H9 (cell line): ENCODE measurements around the gene SCAP. TPM values are rescaled to one million over a fixed set of nuclear protein-coding genes. Genes with fewer than 3 reads are reported as not detected.
A peak's percentile ranks its signal among the peaks of the same experiment; 100 is the strongest.

Source experiments
- DNase-seq: peaks from one replicate; pipeline ENCODE4 v3.0.0-alpha.2; 2017
- H2AFZ ChIP-seq: one replicate; pipeline ENCODE4 v1.6.1; 2013; ENCODE audit warnings: mild to moderate bottlenecking, low read length, control low read depth, moderate library complexity
- H2AK5ac ChIP-seq: 2 replicates; pipeline ENCODE4 v1.6.1; 2013; ENCODE audit warnings: low read length, control low read depth, mixed read lengths; ENCODE audit not compliant: insufficient read length
- H2BK120ac ChIP-seq: one replicate; pipeline ENCODE4 v1.6.1; 2013; ENCODE audit warnings: low read depth, mild to moderate bottlenecking, low read length, control low read depth, inconsistent platforms; ENCODE audit not compliant: poor library complexity, severe bottlenecking
- H2BK12ac ChIP-seq: 2 replicates; pipeline ENCODE4 v1.6.1; 2013; ENCODE audit warnings: low read length, control low read depth, mixed read lengths, low read depth; ENCODE audit not compliant: insufficient read length
- H2BK15ac ChIP-seq: 2 replicates; pipeline ENCODE4 v1.6.1; 2013; ENCODE audit warnings: low read depth, low read length, control low read depth
- H2BK20ac ChIP-seq: one replicate; pipeline ENCODE4 v1.6.1; 2013; ENCODE audit warnings: low read depth, mild to moderate bottlenecking, low read length, control low read depth, inconsistent platforms; ENCODE audit not compliant: poor library complexity, severe bottlenecking
- H2BK5ac ChIP-seq: 2 replicates; pipeline ENCODE4 v1.6.1; 2013; ENCODE audit warnings: low read length, control low read depth, mixed read lengths; ENCODE audit not compliant: insufficient read length
- H3K14ac ChIP-seq: 2 replicates; pipeline ENCODE4 v1.6.1; 2013; ENCODE audit warnings: low read length, control low read depth; ENCODE audit not compliant: insufficient read depth
- H3K18ac ChIP-seq: 2 replicates; pipeline ENCODE4 v1.6.1; 2013; ENCODE audit warnings: low read depth, mild to moderate bottlenecking, mixed read lengths, low read length, control low read depth; ENCODE audit not compliant: insufficient read length
- H3K23ac ChIP-seq: 2 replicates; pipeline ENCODE4 v1.6.1; 2013; ENCODE audit warnings: low read length, control low read depth, mixed read lengths, low read depth; ENCODE audit not compliant: insufficient read length
- H3K23me2 ChIP-seq: 2 replicates; pipeline ENCODE4 v1.6.1; 2013; ENCODE audit warnings: low read depth, mild to moderate bottlenecking, mixed read lengths, low read length, control low read depth; ENCODE audit not compliant: insufficient read length, poor library complexity, severe bottlenecking
- H3K27ac ChIP-seq: 2 replicates; pipeline ENCODE4 v1.5.1; 2013; ENCODE audit warnings: low read length, control low read depth, mixed read lengths, low read depth; ENCODE audit not compliant: insufficient read length
- H3K27me3 ChIP-seq: 2 replicates; pipeline ENCODE4 v1.6.1; 2013; ENCODE audit warnings: low read length, control low read depth, inconsistent platforms; ENCODE audit not compliant: insufficient read depth
- H3K4ac ChIP-seq: 2 replicates; pipeline ENCODE4 v1.6.1; 2013; ENCODE audit warnings: low read depth, mild to moderate bottlenecking, control low read depth, inconsistent platforms, low read length, moderate library complexity
- H3K4me1 ChIP-seq: 2 replicates; pipeline ENCODE4 v1.6.1; 2013; ENCODE audit warnings: low read length, control low read depth, inconsistent platforms; ENCODE audit not compliant: insufficient read depth
- H3K4me2 ChIP-seq: 2 replicates; pipeline ENCODE4 v1.6.1; 2013; ENCODE audit warnings: low read length, control low read depth, mixed read lengths; ENCODE audit not compliant: insufficient read length, insufficient read depth
- H3K56ac ChIP-seq: 2 replicates; pipeline ENCODE4 v1.6.1; 2013; ENCODE audit warnings: low read depth, mild to moderate bottlenecking, mixed read lengths, low read length, control low read depth; ENCODE audit not compliant: insufficient read length
- H3K79me1 ChIP-seq: 2 replicates; pipeline ENCODE4 v1.6.1; 2013; ENCODE audit warnings: low read depth, mild to moderate bottlenecking, moderate library complexity, low read length, control low read depth, inconsistent platforms; ENCODE audit not compliant: insufficient read depth, poor library complexity, severe bottlenecking
- H3K79me2 ChIP-seq: 2 replicates; pipeline ENCODE4 v1.6.1; 2013; ENCODE audit warnings: low read length, control low read depth, inconsistent platforms; ENCODE audit not compliant: insufficient read depth
- H3K9ac ChIP-seq: 2 replicates; pipeline ENCODE4 v1.6.1; 2013; ENCODE audit warnings: low read length, control low read depth, mixed read lengths; ENCODE audit not compliant: insufficient read length; ENCODE audit errors: extremely low read depth
- H3K9me3 ChIP-seq: one replicate; pipeline ENCODE4 v1.6.1; 2013; ENCODE audit warnings: low read depth, low read length, inconsistent platforms; ENCODE audit not compliant: control insufficient read depth
- H3T11ph ChIP-seq: one replicate; pipeline ENCODE4 v1.6.1; 2013; ENCODE audit warnings: mild to moderate bottlenecking, low read length, control low read depth, inconsistent platforms
- H4K20me1 ChIP-seq: one replicate; pipeline ENCODE4 v1.6.1; 2013; ENCODE audit not compliant: control insufficient read depth, insufficient read length, insufficient read depth
- H4K5ac ChIP-seq: 2 replicates; pipeline ENCODE4 v1.6.1; 2013; ENCODE audit warnings: low read depth, mild to moderate bottlenecking, mixed read lengths, low read length, control low read depth; ENCODE audit not compliant: insufficient read length
- H4K8ac ChIP-seq: replicated peaks from 2 replicates; pipeline ENCODE4 v1.6.1; 2013; ENCODE audit warnings: low read length, control low read depth, mixed read lengths, low read depth; ENCODE audit not compliant: insufficient read length
- H4K91ac ChIP-seq: 2 replicates; pipeline ENCODE4 v1.6.1; 2013; ENCODE audit warnings: low read depth, mild to moderate bottlenecking, moderate library complexity, mixed read lengths, low read length, control low read depth; ENCODE audit not compliant: insufficient read length
- H3K27ac Mint-ChIP-seq, 3 experiments: 2 replicates in 2 of 3; 3 replicates in 1 of 3; pipeline ENCODE4 v1.8.0; 2020 to 2021; ENCODE audit warnings: mixed read lengths in 3 of 3, mild to moderate bottlenecking in 1 of 3, moderate library complexity in 1 of 3
- H3K27me3 Mint-ChIP-seq: 2 replicates; pipeline ENCODE4 v1.8.0; 2021; ENCODE audit warnings: low read depth, mild to moderate bottlenecking, moderate library complexity, mixed read lengths
- H3K36me3 Mint-ChIP-seq, 3 experiments: 2 replicates in 2 of 3; 3 replicates in 1 of 3; pipeline ENCODE4 v1.8.0; 2020 to 2021; ENCODE audit warnings: low read depth in 3 of 3, mixed read lengths in 3 of 3; ENCODE audit not compliant: insufficient read depth in 1 of 3
- H3K4me1 Mint-ChIP-seq, 2 experiments: 2 replicates each; pipeline ENCODE4 v1.8.0; 2020; ENCODE audit warnings: mixed read lengths in 2 of 2
- H3K4me3 Mint-ChIP-seq, 2 experiments: 2 replicates in 1 of 2; 3 replicates in 1 of 2; pipeline ENCODE4 v1.8.0; 2020 to 2021; ENCODE audit warnings: mild to moderate bottlenecking in 2 of 2, mixed read lengths in 2 of 2, moderate library complexity in 1 of 2
- H3K9me3 Mint-ChIP-seq, 2 experiments: 2 replicates in 1 of 2; 3 replicates in 1 of 2; pipeline ENCODE4 v1.8.0; 2020; ENCODE audit warnings: mild to moderate bottlenecking in 2 of 2, mixed read lengths in 2 of 2, moderate library complexity in 1 of 2
- WGBS: extraction: QIAGEN DNeasy Blood & Tissue Kit; methylation state at CpG from one replicate; pipeline ENCODE4 v1.1.7; 2013; ENCODE audit warnings: missing lambda C conversion rate, low lambda C conversion rate, mixed read lengths; ENCODE audit not compliant: insufficient read length; ENCODE audit errors: extremely low coverage; 5-methylcytosine and 5-hydroxymethylcytosine counted together
- total RNA-seq: library from RNA; stranded (reverse); gene quantifications from 2 replicates; pipeline ENCODE4 v1.2.1, GENCODE V29; 2021
- TF ChIP-seq, protein P1 (sequence below): fragments of 200-600 bp; sonication (generic); conservative IDR thresholded peaks from 3 replicates; pipeline ENCODE4 v1.8.0; 2021; ENCODE audit warnings: antibody characterized with exemption, mild to moderate bottlenecking

The SCAP gene
- total RNA-seq, 1 experiment from 2014 or later = 104 TPM

GRCh38 chr3:47422743-47423142 is 53.0 kb downstream of the SCAP start:
- Histone ChIP-seq H4K5ac (no peak overlapping the region), H3T11ph (no peak overlapping the region), H2BK5ac (no peak overlapping the region), H3K4me1 (no peaks in the 10 kb centered on the region), H3K23ac (no peak overlapping the region), H2BK12ac (no peak overlapping the region), H3K4me2 (no peak overlapping the region), H3K27me3 (no peaks in the 10 kb centered on the region), H2BK15ac (no peak overlapping the region), H3K14ac (no peak overlapping the region), H3K56ac (no peak overlapping the region), H3K9me3 (no peaks in the 10 kb centered on the region), H4K20me1 (peaks cover 2% of the 10 kb centered on the region), H3K79me2 (no peaks in the 10 kb centered on the region), H3K23me2 (no peaks in the 10 kb centered on the region), H3K4ac (no peak overlapping the region), H3K18ac (no peak overlapping the region), H3K9ac (no peak overlapping the region), H2BK20ac (no peak overlapping the region), H4K8ac (no peak overlapping the region), H2BK120ac (no peak overlapping the region), H3K27ac (no peak overlapping the region), H2AFZ (no peak overlapping the region), H4K91ac (no peak overlapping the region), H3K79me1 (no peaks in the 10 kb centered on the region), H2AK5ac (no peak overlapping the region)
- TF ChIP-seq, protein P1, sequence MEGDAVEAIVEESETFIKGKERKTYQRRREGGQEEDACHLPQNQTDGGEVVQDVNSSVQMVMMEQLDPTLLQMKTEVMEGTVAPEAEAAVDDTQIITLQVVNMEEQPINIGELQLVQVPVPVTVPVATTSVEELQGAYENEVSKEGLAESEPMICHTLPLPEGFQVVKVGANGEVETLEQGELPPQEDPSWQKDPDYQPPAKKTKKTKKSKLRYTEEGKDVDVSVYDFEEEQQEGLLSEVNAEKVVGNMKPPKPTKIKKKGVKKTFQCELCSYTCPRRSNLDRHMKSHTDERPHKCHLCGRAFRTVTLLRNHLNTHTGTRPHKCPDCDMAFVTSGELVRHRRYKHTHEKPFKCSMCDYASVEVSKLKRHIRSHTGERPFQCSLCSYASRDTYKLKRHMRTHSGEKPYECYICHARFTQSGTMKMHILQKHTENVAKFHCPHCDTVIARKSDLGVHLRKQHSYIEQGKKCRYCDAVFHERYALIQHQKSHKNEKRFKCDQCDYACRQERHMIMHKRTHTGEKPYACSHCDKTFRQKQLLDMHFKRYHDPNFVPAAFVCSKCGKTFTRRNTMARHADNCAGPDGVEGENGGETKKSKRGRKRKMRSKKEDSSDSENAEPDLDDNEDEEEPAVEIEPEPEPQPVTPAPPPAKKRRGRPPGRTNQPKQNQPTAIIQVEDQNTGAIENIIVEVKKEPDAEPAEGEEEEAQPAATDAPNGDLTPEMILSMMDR = no peak
- Mint-ChIP-seq H3K27me3 (no peaks in the 10 kb centered on the region; the same call in 1 of the 2 replicates), H3K4me3 (no peak overlapping the region; a peak in 1 of 5 replicates), H3K27ac (peak overlapping the region in 2 of 3 experiments; percentile 61 to 69; a peak in 2 of 7 replicates), H3K4me1 (peaks cover 6 to 11% of the 10 kb centered on the region in 2 experiments), H3K9me3 (no peaks in the 10 kb centered on the region; a peak in 1 of 5 replicates), H3K36me3 (peaks cover 20 to 57% (median 35%) of the 10 kb centered on the region in 3 experiments)
- DNase-seq = no peak
- WGBS = no CpG with 5 or more reads among the region's 9 CpGs
